Embryonic facial prominence (tissue), 1 donor: Measurements from ENCODE around the gene ADD2.

Experiments
- DNase-seq: peaks from one replicate; pipeline ENCODE4 v3.0.0-alpha.2; 2016; ENCODE audit errors: extremely low spot score

The ADD2 gene

DNA sequence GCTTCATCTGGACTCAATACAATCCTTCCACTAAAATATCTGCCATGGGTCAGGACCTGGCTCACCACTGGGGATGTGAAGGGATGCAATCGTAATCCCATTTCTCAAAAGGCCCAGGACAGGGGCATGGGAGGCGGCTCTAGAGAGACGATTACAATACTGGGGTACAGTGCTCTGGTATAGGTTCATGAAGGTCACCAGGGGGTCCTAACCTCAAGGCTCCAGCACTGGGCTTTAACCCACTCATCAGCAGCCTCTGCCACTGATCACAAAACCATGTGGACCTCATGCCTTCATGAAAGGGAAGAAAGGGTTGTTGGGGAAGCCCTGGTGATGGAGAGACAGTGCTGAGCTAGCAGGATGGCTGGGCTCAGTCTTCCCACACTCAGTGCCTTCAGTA, 48.8 kb downstream of the ADD2 start:
- DNase-seq = no peak

DNA sequence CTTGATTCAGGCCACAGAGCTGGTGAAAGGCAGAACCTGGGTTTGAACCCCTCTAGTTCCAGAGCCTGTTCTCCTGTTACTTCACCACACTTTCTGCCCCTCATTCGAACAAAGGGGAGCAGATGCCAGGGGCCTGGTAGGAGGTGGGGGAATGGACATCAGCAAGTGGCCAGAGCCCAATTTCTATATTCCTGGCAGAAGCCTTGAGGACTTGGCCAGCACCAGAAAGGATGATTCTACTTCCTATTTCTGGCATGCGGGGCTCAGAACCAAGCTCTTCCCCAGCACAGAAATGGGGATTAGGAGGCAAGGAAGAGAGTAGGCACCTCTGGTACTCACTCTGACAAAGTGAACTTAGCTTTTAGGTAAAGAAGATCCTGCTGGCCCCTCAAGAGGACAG, 49.3 kb downstream of the ADD2 start:
- DNase-seq = no peak

DNA sequence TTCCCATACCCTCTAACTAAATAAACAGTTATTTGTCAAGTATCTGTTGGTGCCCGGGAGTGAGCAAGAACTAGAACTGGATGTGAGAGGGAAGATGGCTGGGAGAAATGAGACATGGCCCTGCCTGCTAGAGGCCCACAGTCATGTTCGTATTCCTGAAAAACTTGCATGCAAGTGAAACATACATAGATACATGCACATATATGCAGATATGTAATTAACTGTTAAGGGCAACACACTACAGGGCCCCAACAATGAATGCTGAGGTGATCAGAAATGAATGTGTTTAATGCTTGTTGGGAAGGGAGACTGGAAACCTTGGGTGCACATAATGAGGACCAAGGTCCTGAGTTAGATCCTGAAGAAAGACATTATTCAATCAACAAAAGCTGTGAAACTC, 49.8 kb downstream of the ADD2 start:
- no peak for DNase-seq

DNA sequence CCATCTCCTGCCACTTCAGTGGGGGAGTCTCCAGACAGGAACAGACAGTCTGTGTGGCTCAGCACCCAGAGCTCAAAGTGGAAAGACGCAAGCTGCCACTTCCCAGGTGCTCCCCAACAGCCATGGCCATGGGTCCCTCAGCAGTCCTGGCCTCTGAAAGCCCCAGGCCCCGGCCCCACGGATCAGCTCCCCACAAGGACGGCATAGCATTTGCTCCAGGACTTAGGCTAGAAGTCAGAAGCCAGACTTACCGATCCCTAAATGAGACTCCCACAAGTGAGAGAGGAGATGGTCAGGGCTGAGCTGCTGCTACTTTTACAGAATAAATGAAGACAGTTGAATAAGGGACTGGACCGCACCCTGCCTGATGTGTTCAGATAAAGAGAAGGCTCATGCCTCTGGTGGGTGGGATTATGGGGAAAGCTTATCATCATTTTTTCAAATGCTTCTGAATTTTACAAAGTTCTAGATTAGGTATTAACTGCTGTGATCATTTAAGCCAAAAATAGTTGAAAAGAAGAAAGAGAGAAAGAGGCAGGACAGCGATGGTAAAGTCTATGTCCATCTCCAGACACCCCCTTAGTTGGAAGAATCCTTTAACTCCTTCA, 50.5 kb downstream of the ADD2 start:
- no peak for DNase-seq

DNA sequence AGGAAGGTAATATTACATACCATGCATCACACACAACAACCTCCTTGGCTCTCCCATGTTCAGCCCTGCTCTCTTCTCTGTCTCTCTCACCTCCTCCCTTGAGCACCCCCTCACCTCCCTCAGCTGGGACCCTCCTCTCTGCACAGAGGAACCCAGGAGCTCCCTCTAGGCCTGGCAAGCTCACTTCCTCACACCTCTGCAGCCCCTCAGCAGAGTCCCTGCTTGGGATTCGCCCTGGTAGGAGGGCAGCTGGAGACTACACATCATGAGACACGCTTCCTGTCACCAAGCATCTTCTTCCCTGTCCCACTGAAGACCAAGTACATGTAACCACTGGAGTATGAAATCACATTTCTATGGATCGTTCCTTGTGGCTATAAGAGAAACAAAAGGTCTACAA, 51.0 kb downstream of the ADD2 start:
- DNase-seq = no peak

DNA sequence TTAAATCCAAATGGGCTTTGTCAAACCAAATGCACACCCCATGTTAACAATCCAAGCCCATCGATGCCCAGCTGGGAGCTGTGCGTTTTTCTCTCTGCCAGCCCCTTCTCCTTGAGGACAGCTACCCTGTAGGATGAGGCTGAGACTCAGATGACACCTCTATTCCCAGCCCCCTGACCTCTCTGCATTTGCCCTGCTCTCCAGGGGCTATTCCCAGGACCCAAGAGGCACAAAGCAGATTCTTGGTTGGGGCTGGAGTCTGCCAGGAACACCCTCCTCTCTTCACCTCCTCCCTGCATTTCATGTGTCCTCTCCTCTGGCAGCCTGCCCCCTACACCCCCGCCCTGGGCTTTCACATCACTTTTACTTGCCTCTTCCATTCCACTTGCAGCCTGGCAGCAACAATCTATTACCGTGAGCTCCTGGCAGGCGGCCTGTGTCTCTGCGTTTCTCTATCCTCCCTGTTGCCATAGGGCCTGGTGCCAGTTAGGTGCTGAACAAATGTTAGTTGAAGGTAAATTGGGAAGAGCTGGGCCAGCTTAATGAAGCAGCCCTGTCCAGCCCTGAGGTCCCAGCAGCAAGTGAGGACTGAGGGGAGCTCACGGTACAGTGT, 51.8 kb downstream of the ADD2 start:
- no peak for DNase-seq

DNA sequence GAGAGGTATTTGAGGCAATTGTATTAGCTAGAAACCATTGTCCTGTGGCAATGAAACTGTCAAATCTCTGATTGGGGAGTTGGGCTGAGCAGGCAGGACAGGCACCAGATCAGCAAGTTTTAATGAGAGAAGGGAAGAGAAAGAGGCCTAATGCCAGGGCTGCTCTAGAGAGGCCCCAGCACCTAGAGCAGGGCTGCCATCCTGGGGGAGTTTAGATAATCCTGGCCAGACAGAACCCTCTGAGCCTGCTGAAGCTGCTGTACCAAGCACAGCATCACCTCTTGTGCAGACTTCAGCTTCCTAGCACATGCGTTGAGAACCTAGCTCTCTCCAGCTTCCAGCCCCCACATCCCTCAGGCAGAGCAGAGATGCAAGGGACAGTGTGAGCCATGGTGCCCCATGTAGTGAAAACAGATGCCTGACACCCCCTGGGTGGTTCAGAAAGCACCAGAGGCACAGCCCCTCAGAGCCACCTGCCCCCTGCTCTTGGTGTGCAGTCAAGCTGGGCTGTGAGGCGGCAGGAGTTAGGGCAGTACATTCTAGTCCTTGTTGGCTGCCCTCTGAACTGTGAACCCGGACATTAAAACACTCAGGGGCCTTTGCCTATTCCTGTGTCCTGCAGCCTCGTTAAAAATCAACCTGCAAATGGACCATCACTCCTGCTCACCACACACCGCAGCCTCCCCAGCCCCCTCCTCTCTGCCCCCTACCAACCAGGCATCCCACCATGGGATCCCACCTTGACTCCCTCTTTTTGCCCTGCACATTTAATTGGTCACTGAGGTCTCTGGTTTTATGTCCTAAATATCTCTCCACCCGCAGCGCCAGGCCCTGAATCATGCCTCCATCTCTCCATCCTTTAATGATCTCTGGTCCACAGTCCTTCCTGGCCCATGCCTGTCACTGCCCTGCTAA, 52.7 kb downstream of the ADD2 start:
- DNase-seq = no peak

DNA sequence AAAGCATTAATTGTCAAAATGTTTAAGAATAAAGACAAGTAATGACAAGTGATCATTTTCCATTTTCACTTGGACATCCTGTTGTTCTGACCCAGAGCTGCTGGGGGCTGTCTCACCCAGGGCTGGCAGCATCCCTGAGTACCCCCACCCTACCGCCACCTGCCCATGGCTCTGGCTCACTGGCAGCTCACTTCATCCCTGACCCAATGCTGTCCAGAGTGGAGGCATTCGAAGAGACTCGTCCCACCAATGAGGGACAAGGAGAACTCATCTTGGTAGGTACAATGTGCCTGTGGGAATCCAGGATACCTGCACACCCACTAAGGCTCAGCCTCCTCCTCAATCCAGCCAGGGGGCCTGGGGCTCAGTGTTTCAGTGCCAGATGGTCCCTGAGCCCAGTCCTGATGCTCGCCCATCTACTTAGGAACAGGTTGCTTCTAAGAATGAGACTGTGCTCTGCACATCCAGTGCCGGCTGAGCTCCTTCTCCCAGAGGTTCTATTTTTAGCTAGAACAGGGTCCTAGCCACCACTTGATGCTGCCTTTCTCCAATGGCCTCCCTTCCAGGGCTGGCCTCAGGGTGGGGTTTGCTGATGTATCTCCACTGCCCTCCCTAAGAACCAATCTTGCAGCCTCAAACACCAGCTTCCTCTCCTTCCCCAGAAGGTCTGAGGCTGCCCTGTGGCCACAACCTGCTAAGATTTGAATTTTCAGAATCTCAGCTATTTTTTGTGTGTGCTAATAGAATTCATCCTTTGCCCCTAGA, 53.7 kb downstream of the ADD2 start:
- no peak for DNase-seq

DNA sequence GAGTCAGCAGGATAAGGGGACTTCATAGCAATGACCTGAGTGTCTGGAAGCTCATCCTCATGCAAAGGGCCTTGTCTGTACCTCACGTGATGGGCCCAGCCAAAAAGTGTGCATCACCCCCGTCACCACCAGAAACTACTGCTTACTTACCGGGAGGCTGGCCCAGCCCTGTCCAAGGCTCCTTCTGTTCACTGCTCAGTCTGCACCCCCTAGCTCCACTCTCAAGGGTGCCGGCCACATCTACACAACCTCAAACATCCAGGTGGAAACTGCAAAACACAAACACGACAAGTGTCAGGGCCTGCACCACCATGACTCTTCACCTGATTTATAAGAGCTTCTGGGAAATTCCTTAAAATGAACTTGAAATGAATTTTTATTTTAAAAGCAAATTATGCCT, 55.1 kb downstream of the ADD2 start:
- DNase-seq = no peak

DNA sequence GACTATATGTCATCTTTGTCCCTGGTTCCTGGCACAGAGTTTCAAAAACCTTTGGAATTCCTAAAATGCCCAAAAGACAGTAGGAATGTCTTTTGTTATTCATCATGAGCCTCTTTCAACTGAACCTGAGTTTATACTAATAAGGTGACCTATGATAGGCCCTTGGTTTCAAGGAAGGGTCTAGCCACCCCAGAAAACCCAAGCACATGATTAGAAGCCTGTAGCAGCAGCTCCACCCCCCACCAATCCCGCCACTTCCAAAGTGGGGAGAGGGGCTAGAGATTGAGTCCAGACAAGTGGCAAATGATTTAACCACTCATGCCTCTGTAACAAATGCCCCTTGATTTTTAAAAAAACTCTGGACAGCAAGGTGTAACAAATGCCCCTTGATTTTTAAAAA, 56.8 kb downstream of the ADD2 start:
- DNase-seq = no peak

DNA sequence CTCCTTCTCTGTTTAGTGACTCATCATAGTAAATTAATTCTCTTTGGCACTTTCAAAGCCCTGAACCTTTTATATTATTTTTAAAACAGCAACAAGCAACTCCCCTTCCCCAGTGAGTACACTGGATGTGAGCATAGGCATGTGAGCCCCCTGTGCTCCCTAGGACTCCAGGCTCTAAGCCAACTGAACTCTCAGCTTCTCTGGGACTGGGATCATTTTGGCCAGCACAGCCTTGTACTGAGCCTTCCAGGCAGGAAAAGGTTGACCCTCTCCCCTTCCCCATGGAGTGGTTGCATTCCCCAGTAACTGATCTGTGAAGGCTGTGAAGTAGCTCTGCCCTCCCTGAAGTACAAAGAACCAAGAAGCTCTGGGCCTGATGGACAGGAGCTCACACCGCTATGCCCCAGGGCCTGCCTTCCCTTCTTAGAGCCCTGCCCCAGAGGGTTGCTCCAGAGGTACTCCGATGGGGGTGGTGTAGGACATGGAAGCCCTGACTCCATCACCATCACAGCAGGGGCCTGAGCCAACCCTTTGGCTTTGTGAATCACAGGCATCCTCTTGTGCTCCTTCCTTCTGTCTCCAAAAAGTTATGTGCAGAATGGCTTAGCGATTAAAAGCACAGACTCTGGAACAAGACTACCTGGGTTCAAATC, 57.8 kb downstream of the ADD2 start:
- no peak for DNase-seq

DNA sequence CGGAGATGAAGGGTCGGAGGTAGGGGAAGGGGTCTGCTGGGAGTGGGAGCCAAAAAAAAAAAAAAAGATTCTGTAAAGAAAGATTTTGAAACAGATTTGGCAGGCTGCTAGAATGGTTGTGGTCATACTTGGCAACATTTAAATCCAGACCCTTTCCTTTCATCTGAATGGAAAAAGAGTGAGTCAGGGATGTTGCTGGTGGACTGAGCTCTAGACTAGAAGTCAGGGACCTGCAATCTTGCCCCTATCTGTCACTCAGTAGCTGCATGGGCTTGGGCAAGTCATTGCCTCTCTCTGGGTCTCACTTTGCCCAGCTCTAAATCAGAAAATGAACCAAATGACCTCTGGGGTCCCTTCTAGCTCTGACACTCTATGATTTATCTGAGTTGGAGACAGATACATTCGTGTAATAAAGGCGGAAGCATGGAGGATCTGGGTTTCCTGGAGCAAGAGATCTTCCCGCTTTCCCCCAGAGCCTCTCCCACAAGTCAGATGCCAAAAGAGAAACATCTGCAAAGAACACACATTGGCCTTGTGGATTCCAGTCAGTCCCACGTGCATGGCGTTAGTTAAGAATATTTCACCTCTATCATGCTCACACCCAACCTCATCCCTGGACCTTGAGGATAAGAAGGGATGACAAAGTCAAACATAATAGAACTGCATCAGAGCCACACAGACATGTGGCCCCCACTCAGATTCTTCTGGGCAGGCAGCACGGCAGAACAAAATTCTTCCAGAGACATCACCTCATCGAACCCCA, 58.5 kb downstream of the ADD2 start:
- no peak for DNase-seq

DNA sequence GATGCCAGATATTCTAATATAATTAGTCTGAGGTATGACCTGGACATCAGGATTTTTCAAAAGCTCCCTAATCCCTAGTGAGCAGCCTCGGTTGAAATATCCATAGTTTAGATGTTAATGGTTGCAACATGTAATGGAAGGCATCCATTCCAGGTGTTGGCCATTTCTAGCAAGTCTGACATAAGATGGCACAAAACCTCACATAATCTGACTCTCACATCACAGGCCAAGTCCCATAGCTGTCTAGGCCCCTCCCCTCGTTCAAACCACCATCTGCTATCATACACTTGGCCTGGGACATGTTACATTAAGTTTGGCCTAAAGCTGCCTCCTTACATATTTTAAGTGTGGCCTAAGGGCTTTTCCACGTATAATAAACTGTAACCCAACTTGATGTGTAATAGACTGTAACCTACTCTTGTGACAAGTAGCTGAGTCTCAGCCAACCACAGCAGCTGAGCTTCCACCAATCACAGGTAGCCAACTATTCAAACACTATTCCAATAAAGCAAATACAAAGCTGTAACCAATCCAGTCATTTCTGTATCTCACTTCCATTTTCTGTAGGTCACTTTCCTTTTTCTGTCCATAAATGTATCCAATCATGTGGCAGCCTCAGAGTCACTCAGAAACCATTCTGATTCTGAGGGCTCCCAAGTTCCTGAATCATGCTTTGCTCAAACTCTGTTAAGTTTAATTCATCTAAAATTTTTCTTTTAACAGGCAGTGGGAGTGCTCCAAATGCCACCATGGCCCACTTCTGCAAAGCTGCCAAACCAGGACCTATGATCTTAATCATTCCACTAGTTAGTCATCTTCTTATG, 59.4 kb downstream of the ADD2 start:
- DNase-seq = no peak

DNA sequence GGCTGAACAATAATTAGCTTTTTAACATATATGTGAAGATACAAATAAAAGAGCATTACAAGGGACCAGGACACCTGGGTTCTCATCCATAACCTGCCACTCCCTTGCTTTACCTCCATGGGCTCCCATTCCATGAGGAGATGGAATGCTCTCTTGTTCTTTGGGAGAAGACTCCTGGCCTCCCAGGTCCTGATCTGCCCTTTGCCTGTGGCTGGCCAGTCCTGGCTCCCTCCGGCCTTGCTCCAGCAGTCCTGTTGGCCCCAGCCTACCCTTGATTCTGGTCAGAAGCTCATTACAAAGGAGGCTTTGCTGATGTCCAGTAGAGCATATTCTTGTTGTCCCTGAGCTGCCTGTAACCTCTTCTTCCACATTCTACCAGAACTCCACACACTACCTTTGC, 60.3 kb downstream of the ADD2 start:
- no peak for DNase-seq

DNA sequence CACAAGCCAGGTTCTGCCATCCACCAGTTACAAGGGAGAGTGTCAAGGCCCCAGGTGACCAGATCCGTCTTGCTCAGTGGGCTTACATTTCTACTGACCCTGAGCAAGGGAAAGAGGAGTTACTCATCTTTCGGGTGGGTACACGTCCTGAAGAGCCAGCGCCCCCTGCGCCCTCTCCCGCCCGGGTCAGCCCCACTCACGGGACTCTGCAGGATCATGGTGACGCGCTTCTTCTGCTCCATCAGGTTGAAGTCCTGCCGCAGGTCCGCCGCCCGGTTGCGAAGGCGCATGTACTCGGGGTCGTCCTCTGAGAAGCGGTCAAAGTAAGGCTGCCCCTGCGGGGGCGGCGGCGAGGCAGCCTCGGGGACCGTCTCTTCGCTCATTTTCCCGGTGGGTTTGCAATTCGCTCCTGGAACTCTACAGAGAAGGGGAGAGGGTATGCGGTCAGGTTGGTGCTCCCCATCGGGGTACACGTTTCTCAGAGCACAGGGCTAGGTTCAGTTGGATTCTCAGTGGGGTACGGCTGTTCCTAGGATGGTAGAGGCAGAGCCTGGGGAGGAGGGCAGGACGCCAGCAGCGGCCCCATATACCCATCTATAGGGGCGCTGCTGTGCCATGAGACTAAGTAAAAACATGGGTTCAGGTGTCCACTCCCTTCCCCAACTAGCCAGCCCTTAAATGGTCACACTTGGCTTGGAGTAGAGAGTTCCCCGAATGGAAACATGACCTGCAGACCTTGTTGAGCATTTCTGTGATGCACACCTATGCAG, 61.8 kb downstream of the ADD2 start:
- DNase-seq = no peak

DNA sequence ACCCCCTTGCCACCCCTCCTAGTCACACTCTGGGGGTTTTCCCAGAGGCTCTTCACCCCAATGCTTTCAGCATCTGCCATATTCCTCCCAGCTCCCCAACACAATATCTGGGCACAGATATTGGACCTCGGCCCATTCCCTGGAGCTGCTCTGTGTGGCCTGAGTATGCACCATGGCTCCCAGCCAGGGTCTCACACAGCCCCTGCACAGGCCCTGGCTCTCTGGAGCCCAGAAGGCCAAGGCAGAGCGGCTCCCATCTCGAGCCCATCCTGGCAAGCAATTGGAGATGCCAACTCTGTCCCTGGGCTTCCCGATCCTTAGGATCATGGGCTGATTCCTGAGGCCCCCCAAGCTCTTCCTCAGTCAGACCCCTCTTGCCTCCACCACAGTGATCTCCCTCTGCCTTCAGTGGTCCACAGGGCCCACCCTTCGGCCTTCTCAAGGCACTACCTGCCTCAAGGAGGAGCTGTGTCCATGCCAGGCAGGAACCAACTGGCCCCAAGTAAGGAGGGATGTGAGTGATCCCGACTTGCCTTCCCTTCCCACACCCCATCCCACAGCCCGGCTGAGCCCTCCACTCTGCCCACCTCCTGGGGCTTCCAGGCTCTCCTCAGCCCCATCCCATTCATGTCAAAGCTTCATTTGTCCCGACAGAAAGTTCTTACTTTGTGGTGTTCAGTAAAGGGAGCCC, 62.7 kb downstream of the ADD2 start:
- no peak for DNase-seq

DNA sequence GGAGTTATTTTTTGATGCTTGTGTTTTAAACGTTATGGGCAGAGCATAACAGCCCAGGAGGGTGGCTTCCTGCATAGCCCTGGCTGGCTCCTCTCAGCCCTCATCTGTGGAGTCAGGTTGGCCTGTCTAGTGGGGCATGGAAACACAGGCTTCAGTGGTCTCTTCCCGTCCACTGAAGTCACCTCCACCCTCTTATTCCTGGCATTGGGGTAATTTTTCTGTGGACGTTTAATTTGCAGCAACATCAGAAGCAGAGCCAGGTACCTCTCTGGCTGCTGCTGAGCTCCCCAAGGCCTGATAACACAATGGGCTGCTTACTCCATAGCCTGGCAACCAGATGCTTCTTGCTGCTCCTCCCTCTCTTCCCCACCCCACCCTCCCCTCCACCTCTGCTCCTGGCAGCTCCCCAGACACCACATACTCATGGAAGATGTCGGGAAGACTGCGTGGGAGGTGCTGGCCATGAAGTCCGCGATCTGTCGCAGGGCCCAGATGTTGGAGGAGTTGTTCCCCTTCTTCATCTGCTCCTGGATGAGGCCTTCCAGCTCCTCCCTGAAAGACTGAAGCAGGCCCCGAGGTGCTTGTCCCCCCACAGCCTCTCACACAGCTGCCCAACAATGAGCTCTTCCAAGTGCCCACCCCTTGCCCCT, 64.0 kb downstream of the ADD2 start:
- no peak for DNase-seq

DNA sequence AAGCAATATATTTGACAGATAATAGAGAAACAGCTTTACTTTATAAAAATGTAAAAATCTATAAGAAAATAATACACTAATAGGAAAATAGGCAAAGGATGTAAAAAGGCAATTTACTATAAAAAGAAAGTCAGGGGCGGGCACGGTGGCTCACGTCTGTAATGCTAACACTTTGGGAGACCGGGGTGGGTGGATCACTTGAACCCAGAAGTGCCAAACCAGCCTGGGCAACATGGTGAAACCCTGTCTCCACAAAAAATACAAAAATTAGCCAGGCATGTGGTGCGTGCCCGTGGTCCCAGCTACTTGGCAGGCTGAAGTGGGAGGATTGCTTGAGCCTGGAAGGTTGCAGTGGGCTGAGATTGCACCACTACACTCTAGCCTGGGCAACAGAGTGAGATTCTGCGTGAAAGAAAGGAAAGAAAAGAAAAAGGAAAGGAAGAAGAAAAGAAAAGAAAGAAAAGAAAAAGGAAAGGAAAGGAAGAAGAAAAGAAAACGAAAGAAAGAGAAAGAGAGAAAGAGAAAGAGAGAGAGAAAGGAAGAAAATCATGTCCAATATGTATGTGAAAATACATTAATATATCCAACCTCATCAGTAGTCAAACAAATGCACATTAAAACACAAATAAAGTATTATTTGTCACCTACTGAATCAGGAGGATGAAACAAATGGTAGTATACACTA, 65.1 kb downstream of the ADD2 start:
- no peak for DNase-seq
